Stimulated activated naive CD4-positive, alpha-beta T cell treated with Interleukin-2 at 50 U/mL for 16 hours (primary cell): ENCODE data around the gene TAL1.

ENCODE experiments used
- DNase-seq: peaks from one replicate; lab custom pipeline; 2025; lab: John Stamatoyannopoulos, UW

Gene TAL1

DNA sequence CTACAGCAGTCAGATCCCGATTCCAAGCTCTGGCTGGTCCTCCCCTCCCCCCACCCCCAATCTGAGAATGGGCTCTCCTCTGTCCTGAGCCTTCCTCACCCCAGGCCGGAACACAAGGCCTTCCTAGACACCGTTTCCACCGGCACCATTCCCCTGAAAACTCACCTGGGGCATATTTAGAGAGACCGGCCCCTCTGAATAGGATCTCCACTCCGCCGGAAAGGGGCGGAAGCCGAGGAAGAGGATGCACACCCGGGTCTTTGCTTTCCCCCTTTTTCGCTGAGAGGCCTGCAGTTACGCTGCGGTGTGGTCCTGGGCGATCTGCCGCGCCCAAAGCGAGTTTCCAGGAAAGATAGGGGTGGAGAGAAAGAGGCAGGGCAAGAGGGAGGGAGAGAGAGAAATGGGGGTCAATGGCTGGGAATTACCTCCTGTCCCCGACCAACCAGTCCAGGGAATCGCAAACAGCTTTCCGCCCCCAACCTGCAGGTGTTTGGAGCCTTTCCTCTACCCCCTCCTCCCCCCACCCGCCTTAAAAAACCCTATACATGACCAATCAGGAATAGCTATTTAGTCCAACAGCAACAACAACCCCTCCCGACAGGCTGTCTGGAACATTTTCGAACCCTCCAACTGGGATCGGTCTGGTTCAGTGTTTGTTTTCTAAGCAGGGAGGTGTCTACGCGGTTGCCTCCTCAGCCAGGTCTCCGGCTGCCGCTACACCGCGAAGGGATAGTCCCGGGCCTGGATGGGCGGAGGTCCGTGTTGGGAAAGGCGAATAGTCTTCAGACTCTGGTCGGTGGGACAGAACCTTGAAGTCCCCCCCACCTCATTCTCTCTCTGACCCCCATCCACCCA is 2.8 kb downstream of the TAL1 start:
- no peak for DNase-seq

DNA sequence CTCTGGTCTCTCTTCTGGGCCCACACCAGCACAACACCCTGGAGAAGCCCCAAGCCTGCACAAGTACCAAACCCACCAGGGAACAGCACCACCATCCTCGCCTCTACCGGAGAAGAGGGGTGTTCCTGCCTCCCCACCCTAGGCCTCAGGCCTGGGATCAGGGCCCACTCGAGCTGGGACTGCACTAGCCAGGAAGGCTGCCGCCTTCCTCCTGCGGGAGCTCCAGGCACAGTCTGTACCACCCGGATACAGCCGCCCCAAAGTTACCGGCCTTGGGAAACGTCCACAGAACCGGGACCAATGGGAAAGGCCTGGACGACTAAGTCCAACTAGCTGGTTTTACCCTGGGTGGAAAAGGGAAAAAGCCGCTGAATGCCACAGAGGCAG is 3.4 kb downstream of the TAL1 start:
- DNase-seq = no peak

DNA sequence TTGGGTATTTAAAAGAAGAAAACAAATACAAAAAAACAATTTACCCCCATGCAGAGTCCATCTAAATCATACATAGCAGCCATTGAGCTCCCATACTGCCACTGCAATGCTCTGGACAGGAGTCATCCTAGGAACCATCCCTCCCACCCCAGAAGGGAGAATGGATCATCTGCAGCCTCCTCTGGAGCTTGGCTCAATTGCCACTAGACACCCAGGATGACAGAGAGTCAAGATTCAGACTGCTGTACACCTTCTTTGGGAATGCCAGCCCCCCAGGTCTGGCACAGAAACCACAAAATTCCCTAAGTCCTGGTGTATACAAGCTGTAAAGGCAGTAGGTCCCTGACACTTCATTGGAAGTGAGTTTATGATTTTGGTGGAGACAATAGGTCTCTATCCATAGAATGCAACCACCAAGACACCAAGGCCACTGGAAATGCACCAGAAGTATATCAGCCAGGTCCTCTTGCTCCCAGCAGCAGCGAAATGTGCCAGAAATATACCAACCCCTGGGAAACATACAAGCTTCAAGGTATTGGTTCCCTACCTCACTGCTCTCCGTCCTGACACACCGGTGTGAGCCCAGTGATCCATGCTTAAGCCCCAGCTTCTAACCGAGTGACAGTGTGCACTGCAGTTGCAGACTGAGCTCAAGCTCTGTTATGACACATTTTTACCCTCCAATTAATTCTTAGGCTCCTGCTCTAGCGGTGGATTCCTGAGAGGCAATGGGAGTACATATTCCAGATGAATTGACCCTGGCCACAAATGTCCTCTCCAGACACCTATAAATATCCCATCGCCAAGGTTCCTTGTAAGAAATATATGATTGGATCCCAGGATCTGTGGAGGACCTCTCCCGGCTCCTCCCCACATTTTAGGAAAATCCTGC is 4.4 kb downstream of the TAL1 start:
- DNase-seq = no peak

GRCh38 chr1:47226839-47227215 is 5.2 kb downstream of the TAL1 start:
- DNase-seq = no peak

DNA sequence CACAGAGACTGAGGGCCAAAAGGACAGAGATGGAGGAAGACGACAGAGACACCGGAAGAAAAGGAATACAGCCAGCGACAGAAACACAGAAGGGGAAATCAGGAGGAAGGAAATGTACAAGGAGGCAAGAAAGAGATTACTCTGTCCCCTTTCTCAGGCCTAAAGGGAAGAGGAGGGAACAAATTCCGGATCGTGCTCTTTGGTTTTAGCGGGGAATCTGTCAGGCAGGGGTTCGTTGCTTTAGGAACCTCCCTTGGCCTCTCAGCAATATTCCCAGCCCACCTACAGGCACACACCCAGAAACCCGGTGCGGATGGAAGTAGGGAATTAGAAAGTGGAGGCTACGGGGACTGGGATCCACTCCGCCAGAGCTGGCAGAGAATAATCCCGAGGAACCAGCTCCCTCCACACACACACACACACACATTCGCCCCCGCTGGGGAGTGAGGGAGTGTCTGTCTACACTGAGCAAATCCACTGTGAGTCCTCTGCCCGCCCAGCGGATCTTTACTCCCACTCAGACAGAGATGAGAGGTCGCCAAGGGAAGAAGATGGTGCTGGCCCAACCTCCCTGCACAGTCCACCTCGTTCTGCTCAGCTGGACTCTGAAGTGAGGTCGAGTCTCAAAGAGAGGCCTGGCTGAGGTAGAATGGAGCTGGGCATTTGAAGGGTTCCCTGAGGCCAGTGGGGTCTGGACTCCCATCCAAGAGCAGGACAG is 5.7 kb downstream of the TAL1 start:
- DNase-seq = no peak

DNA sequence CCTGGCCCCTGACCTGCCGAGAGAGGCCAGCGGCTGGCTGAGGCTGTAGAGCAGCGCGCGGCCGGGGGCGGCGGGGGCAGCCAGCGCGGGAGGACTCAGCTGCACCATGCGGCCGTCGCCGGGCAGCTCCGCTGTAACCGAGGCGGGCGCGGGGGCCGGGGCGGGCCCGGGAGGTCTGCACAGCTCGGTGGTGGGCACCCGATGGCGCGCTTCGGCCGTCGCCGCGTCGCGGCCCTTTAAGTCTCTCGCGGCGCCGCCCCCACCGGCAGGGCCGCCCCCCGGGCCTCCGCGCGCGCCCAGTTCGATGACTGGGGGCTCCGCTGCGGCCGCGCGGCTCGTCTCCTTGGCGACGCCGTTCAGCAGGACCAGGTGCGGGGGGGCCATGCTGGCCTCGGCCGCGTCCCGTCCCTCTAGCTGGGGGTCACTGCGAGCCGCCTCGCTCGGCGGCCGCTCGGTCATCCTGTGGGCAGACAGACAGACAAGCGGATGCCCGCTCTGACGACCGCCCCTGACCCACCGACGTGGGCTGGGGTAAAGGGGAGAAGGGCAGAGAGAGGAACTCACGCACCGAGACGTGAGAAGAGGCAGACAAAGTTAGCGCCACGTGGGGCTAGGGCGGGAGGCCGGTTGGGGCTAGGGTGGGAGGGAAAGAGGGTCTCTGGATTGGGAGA is 6.5 kb downstream of the TAL1 start:
- DNase-seq = no peak

GRCh38 chr1:47224676-47225399 is 7.2 kb downstream of the TAL1 start:
- DNase-seq = no peak

DNA sequence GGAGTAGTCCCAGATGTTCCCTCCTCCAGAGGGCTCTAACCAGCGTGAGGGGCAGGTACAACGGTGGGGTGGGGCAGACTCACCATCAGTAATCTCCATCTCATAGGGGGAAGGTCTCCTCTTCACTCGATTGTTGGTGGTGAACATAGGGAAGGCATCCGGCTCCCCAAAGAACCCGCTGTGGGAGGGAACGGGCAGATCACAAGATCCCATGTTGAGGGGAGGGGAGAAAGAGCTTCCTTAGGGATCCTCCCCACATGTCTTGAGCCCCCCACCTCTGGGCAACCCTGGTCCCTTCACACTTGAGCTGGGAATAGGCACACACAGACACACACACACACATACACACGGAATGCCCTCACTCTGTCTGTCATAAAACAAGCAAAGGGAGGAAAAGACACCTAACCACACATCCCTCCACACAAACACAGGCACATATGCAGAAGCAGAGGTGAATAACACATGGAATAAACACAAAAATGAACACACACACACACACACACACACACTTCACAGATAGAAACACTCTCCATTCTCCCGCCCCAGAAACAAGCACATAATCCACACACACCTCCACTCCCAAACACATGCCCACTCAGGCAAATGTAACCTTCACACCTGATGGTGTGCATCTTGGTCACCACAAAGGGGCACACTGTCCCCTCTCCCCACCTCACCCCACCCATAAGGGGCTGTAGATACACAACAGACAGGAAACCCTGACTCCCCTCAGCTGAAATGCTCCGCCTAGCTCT is 7.9 kb downstream of the TAL1 start:
- no peak for DNase-seq

- no peak for DNase-seq
These were observed 8.7 kb downstream of the TAL1 start for GRCh38 chr1:47223174-47223920.

DNA sequence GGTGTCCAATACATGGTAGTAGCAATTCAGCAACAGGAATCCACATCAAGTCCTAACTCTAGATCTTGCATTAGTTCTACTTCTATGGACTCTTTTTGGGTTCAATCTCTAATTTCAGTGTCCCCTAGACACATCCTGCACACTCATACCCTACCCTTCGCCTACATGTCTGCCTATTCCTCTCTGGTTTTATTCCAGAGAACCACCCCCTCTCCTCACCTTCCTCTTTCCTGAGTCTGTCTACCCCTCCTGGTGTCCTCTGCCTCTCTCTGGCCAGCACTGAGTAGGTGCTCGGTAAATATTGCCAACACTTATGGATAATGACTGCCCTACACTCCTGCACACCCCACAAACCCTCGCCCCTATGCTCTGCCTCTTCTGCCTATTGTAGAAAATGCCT is 9.5 kb downstream of the TAL1 start:
- DNase-seq = no peak

DNA sequence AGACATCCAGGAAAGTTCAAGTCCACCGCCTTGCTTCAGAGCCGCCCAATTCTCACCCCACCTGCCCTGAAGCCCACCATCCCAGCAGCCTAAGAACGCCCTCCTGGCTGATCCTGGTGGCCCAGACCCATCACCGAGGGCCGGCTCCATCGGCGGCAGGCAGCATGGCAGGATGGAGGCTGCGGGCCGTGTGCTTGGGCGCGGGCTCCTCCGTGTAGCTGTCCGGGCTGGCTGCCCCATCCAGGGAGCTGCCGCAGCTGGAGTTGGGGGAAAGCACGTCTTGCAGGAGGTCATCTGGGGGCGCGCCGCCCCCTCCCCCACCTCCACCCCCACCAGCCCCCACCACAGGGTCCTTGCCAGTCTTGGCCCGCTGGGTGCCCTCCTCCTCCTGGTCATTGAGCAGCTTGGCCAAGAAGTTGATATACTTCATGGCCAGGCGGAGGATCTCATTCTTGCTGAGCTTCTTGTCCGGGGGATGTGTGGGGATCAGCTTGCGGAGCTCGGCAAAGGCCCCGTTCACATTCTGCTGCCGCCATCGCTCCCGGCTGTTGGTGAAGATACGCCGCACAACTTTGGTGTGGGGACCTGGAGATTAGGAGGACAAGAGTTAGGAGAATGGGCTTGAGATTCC is 12.3 kb downstream of the TAL1 start:
- no peak for DNase-seq

DNA sequence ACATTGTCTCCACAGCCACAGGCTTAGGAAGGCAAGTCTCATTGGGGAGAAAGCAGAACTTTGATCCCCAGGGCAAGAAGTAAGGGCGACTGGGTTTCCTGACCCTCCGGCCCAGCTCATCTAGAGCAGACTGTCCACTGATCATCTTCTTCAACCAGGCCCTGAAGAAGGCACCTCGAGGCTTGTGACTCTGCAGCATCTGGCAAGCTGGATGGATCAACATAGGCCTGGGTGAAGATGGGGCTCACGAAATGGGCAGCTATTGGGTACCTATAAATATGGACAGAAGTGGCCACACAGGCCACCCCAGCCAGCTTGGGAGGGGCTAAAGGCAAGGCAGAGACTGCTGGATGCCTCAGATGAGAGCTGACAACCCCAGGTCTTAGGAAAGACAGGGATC is 13.0 kb downstream of the TAL1 start:
- no peak for DNase-seq

DNA sequence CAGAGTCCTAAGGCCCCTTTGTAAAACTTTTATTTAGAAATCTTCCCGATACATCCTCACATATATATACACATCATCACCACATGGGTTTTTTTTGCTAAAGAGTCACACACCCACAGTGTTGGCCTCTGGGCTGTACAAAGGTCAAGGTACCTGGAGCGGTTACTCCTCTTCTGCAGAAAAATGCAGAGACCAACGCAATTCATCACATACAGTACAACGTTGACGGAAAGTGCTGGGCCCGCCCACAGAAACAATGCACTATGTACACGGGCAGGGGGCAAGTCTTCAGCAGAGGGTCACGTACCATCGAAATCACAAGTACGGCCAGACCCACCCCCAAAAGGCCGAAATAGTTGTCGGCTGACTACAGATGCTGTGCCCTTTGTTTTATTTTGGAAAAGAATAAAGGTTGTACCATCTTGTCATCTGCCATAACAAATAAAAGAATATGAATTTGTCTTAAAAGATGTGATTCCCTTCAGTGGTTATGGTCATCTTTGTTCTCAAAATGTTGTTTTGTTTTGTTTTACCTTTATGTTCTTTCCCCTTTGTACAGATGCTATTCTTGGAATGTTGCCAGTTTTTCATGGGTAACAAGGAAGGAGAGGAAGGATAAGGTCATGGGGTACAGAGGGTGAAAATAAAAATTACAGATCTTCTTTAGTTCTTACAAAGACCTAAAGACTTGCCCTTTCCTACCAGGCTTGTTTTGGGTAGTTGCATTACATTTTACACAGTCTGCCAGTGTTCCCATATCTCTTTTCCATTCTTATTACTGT is 15.6 kb downstream of the TAL1 start:
- DNase-seq = no peak

- no peak for DNase-seq
These were observed 16.3 kb downstream of the TAL1 start for GRCh38 chr1:47215713-47216112.

GRCh38 chr1:47214549-47214948 is 17.5 kb downstream of the TAL1 start:
- no peak for DNase-seq

GRCh38 chr1:47213230-47213963 is 18.6 kb downstream of the TAL1 start:
- DNase-seq = no peak

GRCh38 chr1:47212636-47213229 is 19.3 kb downstream of the TAL1 start:
- DNase-seq = no peak
